ENCODE results near the gene ATG4C. TPM values are rescaled to one million over a fixed set of nuclear protein-coding genes. Genes with fewer than 3 reads are reported as not detected.
A peak's percentile ranks its signal among the peaks of the same experiment; 100 is the strongest.

Gene ATG4C
- total and polyA plus RNA-seq, 5 experiments from 2014 or later: 13.6 to 18.3 (median 17.0) TPM

DNA sequence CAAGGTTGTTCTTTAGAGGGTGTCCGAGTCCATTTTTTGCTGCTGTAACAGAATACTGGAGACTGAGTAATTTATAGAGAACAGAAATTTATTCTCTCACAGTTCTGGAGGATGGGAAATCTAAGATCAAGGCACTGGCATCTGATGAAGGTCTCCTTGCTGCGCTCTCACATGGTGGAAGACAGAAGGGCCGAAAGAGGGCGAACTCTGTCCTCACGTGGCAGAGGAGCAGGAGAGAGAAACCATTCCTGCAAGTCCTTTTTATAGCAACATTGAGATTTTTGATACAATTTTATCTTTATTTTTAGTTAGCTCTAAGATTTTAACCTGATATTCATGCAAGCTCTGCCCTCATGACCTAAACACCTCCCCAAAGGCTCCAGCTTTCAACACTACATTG lies 48.3 kb downstream of the ATG4C start:
- ATAC-seq (no peak), DNase-seq (no peak)
- no peak overlapping the region for H3K4me3 Mint-ChIP-seq
- H3K36me3 Mint-ChIP-seq: peaks cover 11 to 65% (median 13%) of the 10 kb centered on the region in 3 donors
- no peak overlapping the region for H3K27ac Mint-ChIP-seq
- peaks cover 0 to 1% (median 0%) of the 10 kb centered on the region in 4 donors for H3K4me1 Mint-ChIP-seq
- no peaks in the 10 kb centered on the region for H3K27me3 Mint-ChIP-seq
- POLR2A ChIA-PET: no interaction called here
- peaks cover 0 to 7% (median 0%) of the 10 kb centered on the region in 9 donors for H3K9me3 Mint-ChIP-seq

DNA sequence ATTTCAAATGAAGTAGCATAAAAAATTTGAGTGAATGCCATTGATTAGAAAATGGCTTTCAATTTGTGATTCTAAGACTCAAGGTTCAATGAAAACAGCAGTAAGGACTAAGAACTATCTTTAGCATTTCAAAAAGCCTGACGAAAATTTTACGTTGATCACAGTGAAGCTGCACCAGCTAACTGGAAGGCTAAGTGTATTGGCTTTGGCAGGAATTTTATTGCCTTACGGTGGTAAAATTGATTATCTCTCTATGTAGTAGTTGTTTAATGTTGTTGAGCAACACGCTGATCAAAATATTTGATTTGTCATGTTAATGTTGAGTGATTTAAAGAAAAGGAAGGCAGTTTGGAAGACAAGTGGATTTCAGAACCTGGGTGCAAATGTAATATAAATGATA lies 49.6 kb downstream of the ATG4C start:
- Mint-ChIP-seq H3K4me3 (no peak overlapping the region), H3K27me3 (no peaks in the 10 kb centered on the region), H3K4me1 (peaks cover 0 to 1% (median 0%) of the 10 kb centered on the region in 4 donors), H3K36me3 (peaks cover 5 to 57% (median 6%) of the 10 kb centered on the region in 3 donors), H3K27ac (no peak overlapping the region), H3K9me3 (no peaks in the 10 kb centered on the region)
- POLR2A ChIA-PET: no interaction called here
- no peak for ATAC-seq
- no peak for DNase-seq

DNA sequence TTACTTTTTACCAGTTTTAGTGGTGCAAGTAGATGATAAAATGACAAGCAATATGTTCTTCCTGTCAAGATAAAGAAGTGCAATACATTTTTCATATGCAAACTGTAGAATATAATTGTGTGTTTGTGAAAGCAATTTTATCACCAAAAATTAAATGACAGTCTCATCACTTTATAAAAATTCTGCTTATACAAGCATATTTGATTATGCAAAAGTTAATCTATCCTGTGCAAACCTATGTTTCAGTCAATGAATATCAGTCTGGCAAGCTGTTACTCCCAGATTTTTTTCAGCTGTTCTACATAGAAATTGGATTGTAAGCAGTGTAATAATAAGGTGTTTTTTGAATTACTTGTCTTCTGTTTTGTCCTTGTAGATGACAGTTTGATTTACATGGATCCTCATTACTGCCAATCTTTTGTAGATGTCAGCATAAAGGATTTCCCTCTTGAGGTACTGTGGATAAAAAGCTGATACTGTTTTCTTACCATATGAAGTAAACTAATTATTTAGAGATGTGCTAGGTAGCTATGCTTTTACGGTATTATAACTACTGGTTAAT lies 50.5 kb downstream of the ATG4C start:
- Mint-ChIP-seq H3K4me3 (no peak overlapping the region), H3K27ac (no peak overlapping the region), H3K4me1 (peaks cover 0 to 1% (median 0%) of the 10 kb centered on the region in 4 donors), H3K36me3 (peaks cover 5 to 54% (median 6%) of the 10 kb centered on the region in 3 donors), H3K9me3 (no peaks in the 10 kb centered on the region), H3K27me3 (no peaks in the 10 kb centered on the region)
- no peak for DNase-seq
- no peak for ATAC-seq
- POLR2A ChIA-PET: interaction anchor here (0.6 kb wide), 1 partner anchor 304 kb away, joined by 4 read pairs; no protein-coding TSS in a partner anchor

DNA sequence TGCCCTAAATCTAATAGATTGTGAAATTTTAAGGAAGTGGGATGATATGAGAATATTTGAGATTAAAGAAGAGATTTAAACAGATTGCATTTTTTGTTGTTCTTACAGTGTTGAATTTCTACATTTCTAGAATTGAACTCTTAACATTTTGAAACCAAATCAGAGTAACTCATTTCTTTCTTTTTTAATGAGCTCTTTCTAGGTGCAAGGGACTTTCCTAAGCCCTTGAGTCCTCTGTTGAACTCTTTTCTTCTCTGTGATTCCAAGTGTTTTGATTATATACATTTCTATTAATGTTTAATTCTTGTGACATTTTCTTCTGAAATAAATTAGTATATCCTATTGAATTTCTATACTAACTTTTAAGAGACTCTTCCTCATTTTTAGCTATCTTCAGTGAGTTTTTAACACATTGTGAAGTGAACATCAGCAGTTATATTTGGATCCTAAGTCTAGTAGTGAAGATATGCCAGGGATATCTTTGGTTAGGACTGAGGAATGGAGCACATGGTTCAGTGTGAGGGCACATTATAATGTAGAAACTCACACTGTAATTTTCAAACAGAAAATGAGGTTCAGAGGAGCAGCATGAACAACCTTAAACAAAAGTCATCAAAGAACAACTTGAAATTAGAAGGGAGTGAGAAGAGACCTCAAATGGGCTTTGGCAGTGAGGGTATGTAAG lies 53.1 kb downstream of the ATG4C start:
- H3K4me1 Mint-ChIP-seq: peaks cover 0 to 1% (median 0%) of the 10 kb centered on the region in 4 donors
- POLR2A ChIA-PET: no interaction called here
- DNase-seq: no peak
- H3K36me3 Mint-ChIP-seq: peaks cover 4 to 36% (median 5%) of the 10 kb centered on the region in 3 donors
- ATAC-seq: no peak
- H3K4me3 Mint-ChIP-seq: no peak overlapping the region
- H3K27me3 Mint-ChIP-seq: no peaks in the 10 kb centered on the region
- no peaks in the 10 kb centered on the region for H3K9me3 Mint-ChIP-seq
- H3K27ac Mint-ChIP-seq: peak overlapping the region in 1 of 10 donors; percentile 71

DNA sequence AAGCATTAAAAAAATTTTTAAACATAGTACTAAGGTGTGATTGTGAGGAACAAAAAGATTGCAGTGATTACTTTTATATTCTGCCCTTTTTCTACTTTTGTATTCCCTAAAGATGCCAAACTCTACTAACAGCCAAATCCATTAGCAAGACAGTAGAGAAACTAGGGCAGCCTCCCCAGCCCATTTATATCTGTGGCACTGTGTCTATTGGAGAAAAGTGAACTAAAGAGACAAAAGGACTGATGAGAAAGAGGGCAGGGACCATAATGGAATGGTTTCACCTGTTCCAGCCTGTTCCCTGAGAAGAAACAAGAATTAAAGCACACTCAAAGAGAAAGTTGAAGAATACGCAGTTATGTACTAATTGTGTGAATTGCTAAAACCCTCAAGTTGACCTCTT lies 56.6 kb downstream of the ATG4C start:
- DNase-seq: no peak
- H3K4me1 Mint-ChIP-seq: peaks cover 0 to 1% (median 0%) of the 10 kb centered on the region in 4 donors
- no peak overlapping the region for H3K4me3 Mint-ChIP-seq
- no peaks in the 10 kb centered on the region for H3K27me3 Mint-ChIP-seq
- no peaks in the 10 kb centered on the region for H3K9me3 Mint-ChIP-seq
- peaks cover 2 to 16% (median 5%) of the 10 kb centered on the region in 3 donors for H3K36me3 Mint-ChIP-seq
- ATAC-seq: no peak
- no peak overlapping the region for H3K27ac Mint-ChIP-seq
- POLR2A ChIA-PET: no interaction called here

DNA sequence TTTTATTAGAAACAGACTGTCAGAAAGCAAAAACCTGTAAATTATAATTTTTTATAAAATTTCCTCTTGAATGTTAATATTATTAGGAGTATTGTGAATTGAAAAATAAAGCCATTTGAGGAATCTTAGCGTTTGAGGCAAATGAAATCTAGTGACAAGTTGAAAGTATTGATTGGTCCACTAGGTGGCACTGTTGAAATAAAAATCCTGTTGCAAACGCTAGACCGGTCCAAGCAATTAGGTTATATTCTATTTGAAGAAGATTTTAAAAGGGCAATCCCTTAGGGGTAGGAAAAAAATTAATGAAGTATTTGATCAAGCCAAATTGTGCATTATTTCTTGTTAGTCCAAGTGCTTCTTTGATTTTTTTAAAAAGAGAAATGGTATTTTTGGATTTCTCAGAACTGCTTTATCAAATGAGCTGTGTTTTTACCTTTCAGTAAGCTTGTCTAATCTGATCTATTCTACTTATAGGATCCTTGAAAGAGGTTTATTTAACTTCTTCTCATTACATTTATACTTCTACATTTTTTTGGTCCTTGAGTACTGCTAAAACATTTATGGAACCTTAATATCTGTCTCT lies 57.7 kb downstream of the ATG4C start:
- Mint-ChIP-seq H3K9me3 (no peaks in the 10 kb centered on the region), H3K27me3 (no peaks in the 10 kb centered on the region), H3K4me1 (peaks cover 0 to 1% (median 0%) of the 10 kb centered on the region in 4 donors), H3K36me3 (peaks cover 2 to 11% (median 5%) of the 10 kb centered on the region in 3 donors), H3K27ac (no peak overlapping the region), H3K4me3 (no peak overlapping the region)
- POLR2A ChIA-PET: no interaction called here
- ATAC-seq: peak; percentile 46 to 60
- DNase-seq: peak in 6 of 10 donors; percentile 7 to 53 (median 37)

DNA sequence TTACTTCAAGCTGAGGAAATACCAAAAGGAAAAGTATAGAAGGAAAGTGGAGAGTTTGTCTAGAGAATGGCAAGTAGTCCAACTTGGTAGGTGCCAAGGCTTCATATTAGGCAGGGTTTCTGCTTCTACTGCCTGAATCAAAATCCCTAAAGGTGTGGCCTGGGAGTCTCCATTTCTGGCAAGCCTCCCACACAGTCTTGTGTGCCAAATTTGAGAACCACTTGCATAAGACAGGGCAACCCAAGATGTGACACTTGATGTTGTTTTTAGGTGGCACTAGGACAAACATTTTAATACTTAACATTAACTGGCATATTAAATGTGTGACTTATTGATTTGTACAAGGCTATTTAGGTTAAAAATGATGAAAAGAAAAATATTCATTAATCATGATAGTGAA lies 60.1 kb downstream of the ATG4C start:
- Mint-ChIP-seq H3K4me1 (peaks cover 0 to 1% (median 0%) of the 10 kb centered on the region in 4 donors), H3K36me3 (peaks cover 0 to 9% (median under 1%) of the 10 kb centered on the region in 3 donors), H3K9me3 (no peaks in the 10 kb centered on the region), H3K4me3 (no peak overlapping the region), H3K27me3 (no peaks in the 10 kb centered on the region), H3K27ac (peak overlapping the region in 2 of 10 donors; percentile 18 to 72)
- DNase-seq (no peak), ATAC-seq (no peak)
- POLR2A ChIA-PET: no interaction called here

DNA sequence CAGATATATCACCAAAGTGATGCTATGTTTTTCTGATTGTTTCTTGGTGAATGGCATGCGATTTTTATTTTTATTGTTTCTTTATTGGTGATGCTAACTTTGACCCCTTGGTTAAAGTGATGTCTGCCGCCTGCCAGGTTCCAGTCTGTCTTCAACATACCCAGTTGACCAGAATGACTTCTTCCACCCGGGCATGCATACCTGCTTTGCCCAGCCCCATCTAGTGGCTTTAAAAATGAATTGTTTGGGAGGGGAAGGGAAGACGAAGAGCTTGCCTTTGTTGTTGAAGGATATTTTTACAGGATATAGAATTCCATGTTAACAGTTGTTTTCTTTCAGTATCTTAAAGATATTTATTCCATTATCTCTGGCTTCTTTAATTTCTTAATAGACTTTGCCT lies 65.1 kb downstream of the ATG4C start:
- H3K27me3 Mint-ChIP-seq: no peaks in the 10 kb centered on the region
- H3K4me3 Mint-ChIP-seq: no peak overlapping the region
- H3K36me3 Mint-ChIP-seq: peaks cover 0 to 41% (median 8%) of the 10 kb centered on the region in 3 donors
- H3K4me1 Mint-ChIP-seq: no peaks in the 10 kb centered on the region
- H3K27ac Mint-ChIP-seq: peak overlapping the region in 1 of 10 donors; percentile 17
- H3K9me3 Mint-ChIP-seq: no peaks in the 10 kb centered on the region
- no peak for ATAC-seq
- POLR2A ChIA-PET: no interaction called here
- no peak for DNase-seq

DNA sequence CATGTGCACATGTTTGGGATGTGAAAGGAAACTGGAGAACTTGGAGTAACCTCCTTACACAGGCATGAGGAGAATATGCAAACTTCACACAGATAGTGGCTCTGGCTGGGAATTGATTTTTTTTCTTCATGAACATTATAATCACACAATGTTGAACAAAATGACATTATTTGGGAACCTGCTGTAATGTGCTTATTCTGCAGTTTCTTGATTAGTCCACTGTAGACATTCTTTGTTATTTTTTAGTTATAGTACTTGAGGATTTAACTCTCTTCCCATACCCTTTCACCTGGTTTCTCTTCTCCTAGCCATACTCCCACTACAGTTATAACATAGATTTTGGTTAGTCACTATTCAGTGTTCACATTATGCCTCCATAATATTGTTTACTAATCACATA lies 68.3 kb downstream of the ATG4C start:
- POLR2A ChIA-PET: no interaction called here
- no peak for DNase-seq
- H3K27ac Mint-ChIP-seq: no peak overlapping the region

DNA sequence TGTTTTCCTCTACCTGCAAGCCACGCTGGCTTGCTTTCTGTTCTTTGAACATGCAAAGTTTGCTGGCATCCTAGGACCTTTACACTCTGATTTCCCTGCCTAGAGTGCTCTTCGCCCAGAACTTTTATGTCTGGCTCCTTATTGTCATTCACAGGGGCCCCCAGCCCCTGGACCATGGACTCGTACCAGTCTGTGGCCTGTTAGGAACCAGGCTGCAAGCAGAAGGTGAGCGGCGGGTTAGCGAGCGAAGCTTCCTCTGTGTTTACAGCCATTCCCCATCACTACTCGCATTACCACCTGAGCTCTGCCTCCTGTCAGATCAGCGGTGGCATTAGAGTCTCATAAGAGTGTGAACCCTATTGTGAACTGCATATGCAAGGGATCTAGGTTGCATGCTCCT lies 73.0 kb downstream of the ATG4C start:
- ATAC-seq (no peak), DNase-seq (no peak)
- no peaks in the 10 kb centered on the region for H3K27me3 Mint-ChIP-seq
- H3K4me1 Mint-ChIP-seq: no peaks in the 10 kb centered on the region
- no peaks in the 10 kb centered on the region for H3K9me3 Mint-ChIP-seq
- no peak overlapping the region for H3K27ac Mint-ChIP-seq
- H3K4me3 Mint-ChIP-seq: no peak overlapping the region
- POLR2A ChIA-PET: no interaction called here
- H3K36me3 Mint-ChIP-seq: peaks cover 0 to 59% (median 10%) of the 10 kb centered on the region in 3 donors

More for the DNA sequence above, 68.3 kb downstream of the ATG4C start:
- ATAC-seq: no peak
- Mint-ChIP-seq H3K4me1 (no peaks in the 10 kb centered on the region), H3K36me3 (peaks cover 0 to 58% (median 12%) of the 10 kb centered on the region in 3 donors), H3K27me3 (no peaks in the 10 kb centered on the region), H3K9me3 (no peaks in the 10 kb centered on the region), H3K4me3 (no peak overlapping the region)

DNA sequence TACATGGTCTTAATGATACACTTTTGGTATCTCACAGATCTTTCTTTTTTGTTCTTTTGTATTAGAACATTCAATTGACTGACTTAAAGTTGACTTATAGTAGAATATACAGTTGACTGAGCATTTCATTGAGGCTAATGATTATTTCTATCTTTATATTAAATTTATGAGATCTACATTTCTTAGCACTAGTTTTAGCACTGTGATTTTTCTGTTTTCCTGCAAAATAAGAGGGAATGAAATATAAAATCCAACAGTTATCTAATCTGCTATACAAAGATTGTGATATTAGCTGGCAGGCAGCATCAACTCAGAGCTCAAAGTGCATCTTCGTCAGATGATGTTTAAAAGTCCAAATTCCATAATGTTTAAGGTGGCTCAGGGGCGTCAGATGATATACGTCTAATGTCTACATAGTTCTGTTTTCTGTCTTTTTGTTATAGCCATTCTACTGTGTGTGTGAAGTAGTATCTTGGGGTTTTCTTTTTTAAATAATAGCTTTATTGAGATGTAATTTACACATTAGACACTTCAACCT lies 85.4 kb downstream of the ATG4C start:
- POLR2A ChIA-PET: no interaction called here
- Mint-ChIP-seq H3K36me3 (peaks cover 0 to 2% (median 0%) of the 10 kb centered on the region in 3 donors), H3K4me3 (no peak overlapping the region), H3K27ac (no peak overlapping the region), H3K4me1 (no peaks in the 10 kb centered on the region), H3K27me3 (peaks cover 0 to 1% (median under 1%) of the 10 kb centered on the region in 5 donors), H3K9me3 (no peaks in the 10 kb centered on the region)
- no peak for DNase-seq
- no peak for ATAC-seq

DNA sequence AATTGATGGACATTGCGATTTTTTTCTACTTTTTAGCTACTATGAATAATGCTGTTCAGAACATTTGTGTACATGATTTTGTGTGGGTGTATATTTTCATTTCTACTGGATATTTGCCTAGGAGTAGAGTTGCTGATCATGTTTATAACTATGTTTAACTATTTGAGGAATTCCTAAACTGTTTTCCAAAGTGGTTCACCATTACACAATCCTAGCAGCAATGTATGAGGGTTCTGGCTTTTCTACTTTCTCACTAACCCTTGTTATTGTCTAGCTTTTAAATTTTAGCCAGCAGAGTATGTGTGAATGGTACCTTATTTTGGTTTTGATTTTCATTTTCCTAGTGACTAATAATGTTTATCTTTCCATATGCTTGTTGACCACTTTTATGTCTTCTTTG lies 86.2 kb downstream of the ATG4C start:
- Mint-ChIP-seq H3K4me1 (no peaks in the 10 kb centered on the region), H3K36me3 (peaks cover 0 to 2% (median 0%) of the 10 kb centered on the region in 3 donors), H3K4me3 (no peak overlapping the region), H3K27me3 (peaks cover 0 to 7% (median 3%) of the 10 kb centered on the region in 5 donors), H3K27ac (no peak overlapping the region), H3K9me3 (no peaks in the 10 kb centered on the region)
- no peak for DNase-seq
- ATAC-seq: no peak
- POLR2A ChIA-PET: no interaction called here

DNA sequence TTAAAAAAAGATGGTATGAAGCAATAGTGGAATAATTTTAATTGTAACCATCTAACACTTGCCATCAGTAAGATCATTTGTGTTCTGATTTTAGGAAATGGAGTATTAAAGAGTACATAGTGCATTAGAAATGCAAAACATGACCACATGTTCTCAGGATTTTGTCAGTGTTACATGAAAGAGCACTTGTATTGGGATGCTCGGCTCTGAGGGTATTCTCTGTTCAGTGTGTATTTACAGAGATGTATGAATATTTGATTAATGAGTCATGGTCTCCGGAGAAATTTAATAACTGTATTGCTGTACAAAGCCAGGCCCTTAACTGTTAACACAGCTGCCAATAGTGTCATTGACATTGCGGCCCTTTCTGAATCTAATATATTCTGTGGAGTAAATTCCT lies 91.7 kb downstream of the ATG4C start:
- POLR2A ChIA-PET: no interaction called here
- Mint-ChIP-seq H3K4me3 (no peak overlapping the region), H3K27ac (no peak overlapping the region), H3K36me3 (no peaks in the 10 kb centered on the region), H3K4me1 (no peaks in the 10 kb centered on the region), H3K9me3 (peaks cover 0 to 6% (median 0%) of the 10 kb centered on the region in 9 donors), H3K27me3 (peaks cover 6 to 17% (median 16%) of the 10 kb centered on the region in 5 donors)
- ATAC-seq (no peak), DNase-seq (no peak)
